ENCODE measurements around the gene LRRC49.
"Not testable (repeated sequence)": the region's sequence is repeated elsewhere in the genome, so short reads cannot be mapped to it uniquely, and the experiment has no call there.

LRRC49 gene

GRCh38 chr15:70933411-70933810 lies 40.8 kb downstream of the LRRC49 start:
- H3K27me3 ChIP-seq (ENCODE audit: control insufficient read depth, insufficient read depth, low read length): no peaks in the 10 kb centered on the region
- no peak overlapping the region for H3K4me3 ChIP-seq (ENCODE audit: low read length)
- H3K36me3 ChIP-seq (ENCODE audit: insufficient read depth, low read length): no peaks in the 10 kb centered on the region
- H3K4me1 ChIP-seq (ENCODE audit: control insufficient read depth, insufficient read depth, low read length): no peaks in the 10 kb centered on the region
- no peak overlapping the region for H3K9ac ChIP-seq (ENCODE audit: low read depth, low read length)
- no peaks in the 10 kb centered on the region for H3K9me3 ChIP-seq (replicated peaks; ENCODE audit: low read length)
- H3K4me2 ChIP-seq (ENCODE audit: low read length): no peak overlapping the region

- Histone ChIP-seq H3K36me3 (ENCODE audit: insufficient read depth, low read length) (no peaks in the 10 kb centered on the region), H3K27me3 (ENCODE audit: control insufficient read depth, insufficient read depth, low read length) (no peaks in the 10 kb centered on the region), H3K9me3 (replicated peaks; ENCODE audit: low read length) (no peaks in the 10 kb centered on the region), H3K9ac (ENCODE audit: low read depth, low read length) (no peak overlapping the region), H3K4me1 (ENCODE audit: control insufficient read depth, insufficient read depth, low read length) (no peaks in the 10 kb centered on the region), H3K4me3 (ENCODE audit: low read length) (no peak overlapping the region), H3K4me2 (ENCODE audit: low read length) (no peak overlapping the region)
Observed at GRCh38 chr15:70935631-70936030, 43.0 kb downstream of the LRRC49 start.

GRCh38 chr15:70936326-70936725 lies 43.7 kb downstream of the LRRC49 start:
- Histone ChIP-seq H3K4me1 (ENCODE audit: control insufficient read depth, insufficient read depth, low read length) (no peaks in the 10 kb centered on the region), H3K4me2 (ENCODE audit: low read length) (no peak overlapping the region), H3K4me3 (ENCODE audit: low read length) (no peak overlapping the region), H3K9me3 (replicated peaks; ENCODE audit: low read length) (no peaks in the 10 kb centered on the region), H3K36me3 (ENCODE audit: insufficient read depth, low read length) (no peaks in the 10 kb centered on the region), H3K27me3 (ENCODE audit: control insufficient read depth, insufficient read depth, low read length) (no peaks in the 10 kb centered on the region), H3K9ac (ENCODE audit: low read depth, low read length) (no peak overlapping the region)

- H3K27me3 ChIP-seq (ENCODE audit: control insufficient read depth, insufficient read depth, low read length); H3K9ac ChIP-seq (ENCODE audit: low read depth, low read length); H3K9me3 ChIP-seq (replicated peaks; ENCODE audit: low read length); H3K36me3 ChIP-seq (ENCODE audit: insufficient read depth, low read length); H3K4me1 ChIP-seq (ENCODE audit: control insufficient read depth, insufficient read depth, low read length); H3K4me2 ChIP-seq (ENCODE audit: low read length); H3K4me3 ChIP-seq (ENCODE audit: low read length): not testable (repeated sequence)
Observed at GRCh38 chr15:70943285-70943684, 50.7 kb downstream of the LRRC49 start.

- H3K4me1 ChIP-seq (ENCODE audit: control insufficient read depth, insufficient read depth, low read length): no peaks in the 10 kb centered on the region
- H3K4me3 ChIP-seq (ENCODE audit: low read length): no peak overlapping the region
- no peaks in the 10 kb centered on the region for H3K9me3 ChIP-seq (replicated peaks; ENCODE audit: low read length)
- no peaks in the 10 kb centered on the region for H3K36me3 ChIP-seq (ENCODE audit: insufficient read depth, low read length)
- no peaks in the 10 kb centered on the region for H3K27me3 ChIP-seq (ENCODE audit: control insufficient read depth, insufficient read depth, low read length)
- no peak overlapping the region for H3K9ac ChIP-seq (ENCODE audit: low read depth, low read length)
- H3K4me2 ChIP-seq (ENCODE audit: low read length): no peak overlapping the region
Observed at GRCh38 chr15:70947351-70948335, 55.0 kb downstream of the LRRC49 start.

GRCh38 chr15:70950953-70951352 lies 58.3 kb downstream of the LRRC49 start:
- no peaks in the 10 kb centered on the region for H3K4me1 ChIP-seq (ENCODE audit: control insufficient read depth, insufficient read depth, low read length)
- H3K4me3 ChIP-seq (ENCODE audit: low read length): no peak overlapping the region
- H3K4me2 ChIP-seq (ENCODE audit: low read length): no peak overlapping the region
- no peak overlapping the region for H3K9ac ChIP-seq (ENCODE audit: low read depth, low read length)
- no peaks in the 10 kb centered on the region for H3K36me3 ChIP-seq (ENCODE audit: insufficient read depth, low read length)
- no peaks in the 10 kb centered on the region for H3K27me3 ChIP-seq (ENCODE audit: control insufficient read depth, insufficient read depth, low read length)
- no peaks in the 10 kb centered on the region for H3K9me3 ChIP-seq (replicated peaks; ENCODE audit: low read length)

GRCh38 chr15:70954171-70954570 lies 61.5 kb downstream of the LRRC49 start:
- Histone ChIP-seq H3K4me1 (ENCODE audit: control insufficient read depth, insufficient read depth, low read length) (no peaks in the 10 kb centered on the region), H3K4me2 (ENCODE audit: low read length) (no peak overlapping the region), H3K36me3 (ENCODE audit: insufficient read depth, low read length) (no peaks in the 10 kb centered on the region), H3K27me3 (ENCODE audit: control insufficient read depth, insufficient read depth, low read length) (no peaks in the 10 kb centered on the region), H3K4me3 (ENCODE audit: low read length) (no peak overlapping the region), H3K9ac (ENCODE audit: low read depth, low read length) (no peak overlapping the region), H3K9me3 (replicated peaks; ENCODE audit: low read length) (no peaks in the 10 kb centered on the region)

GRCh38 chr15:70954733-70955132 lies 62.1 kb downstream of the LRRC49 start:
- Histone ChIP-seq H3K9ac (ENCODE audit: low read depth, low read length) (no peak overlapping the region), H3K36me3 (ENCODE audit: insufficient read depth, low read length) (no peaks in the 10 kb centered on the region), H3K4me2 (ENCODE audit: low read length) (no peak overlapping the region), H3K9me3 (replicated peaks; ENCODE audit: low read length) (no peaks in the 10 kb centered on the region), H3K4me3 (ENCODE audit: low read length) (no peak overlapping the region), H3K4me1 (ENCODE audit: control insufficient read depth, insufficient read depth, low read length) (no peaks in the 10 kb centered on the region), H3K27me3 (ENCODE audit: control insufficient read depth, insufficient read depth, low read length) (no peaks in the 10 kb centered on the region)

- Histone ChIP-seq H3K4me1 (ENCODE audit: control insufficient read depth, insufficient read depth, low read length) (no peaks in the 10 kb centered on the region), H3K9ac (ENCODE audit: low read depth, low read length) (no peak overlapping the region), H3K4me3 (ENCODE audit: low read length) (no peak overlapping the region), H3K27me3 (ENCODE audit: control insufficient read depth, insufficient read depth, low read length) (no peaks in the 10 kb centered on the region), H3K4me2 (ENCODE audit: low read length) (no peak overlapping the region), H3K9me3 (replicated peaks; ENCODE audit: low read length) (no peaks in the 10 kb centered on the region), H3K36me3 (ENCODE audit: insufficient read depth, low read length) (no peaks in the 10 kb centered on the region)
Observed at GRCh38 chr15:70955151-70955550, 62.5 kb downstream of the LRRC49 start.

- no peaks in the 10 kb centered on the region for H3K4me1 ChIP-seq (ENCODE audit: control insufficient read depth, insufficient read depth, low read length)
- H3K9me3 ChIP-seq (replicated peaks; ENCODE audit: low read length): no peaks in the 10 kb centered on the region
- no peaks in the 10 kb centered on the region for H3K27me3 ChIP-seq (ENCODE audit: control insufficient read depth, insufficient read depth, low read length)
- no peak overlapping the region for H3K9ac ChIP-seq (ENCODE audit: low read depth, low read length)
- no peak overlapping the region for H3K4me2 ChIP-seq (ENCODE audit: low read length)
- no peaks in the 10 kb centered on the region for H3K36me3 ChIP-seq (ENCODE audit: insufficient read depth, low read length)
- no peak overlapping the region for H3K4me3 ChIP-seq (ENCODE audit: low read length)
Observed at GRCh38 chr15:70956201-70956995, 63.8 kb downstream of the LRRC49 start.

- Histone ChIP-seq H3K4me1 (ENCODE audit: control insufficient read depth, insufficient read depth, low read length) (peaks cover 4% of the 10 kb centered on the region), H3K9me3 (replicated peaks; ENCODE audit: low read length) (no peaks in the 10 kb centered on the region), H3K4me2 (ENCODE audit: low read length) (no peak overlapping the region), H3K9ac (ENCODE audit: low read depth, low read length) (no peak overlapping the region), H3K36me3 (ENCODE audit: insufficient read depth, low read length) (no peaks in the 10 kb centered on the region), H3K4me3 (ENCODE audit: low read length) (no peak overlapping the region), H3K27me3 (ENCODE audit: control insufficient read depth, insufficient read depth, low read length) (no peaks in the 10 kb centered on the region)
Observed at GRCh38 chr15:70962084-70962483, 69.5 kb downstream of the LRRC49 start.

Measured in skeletal muscle satellite cell (primary cell).